NCI-H2107 treated with DMSO at 0.1 percent for 48 hours (cell line): ENCODE data around the gene NRCAM.
"Not testable (repeated sequence)": the region's sequence is repeated elsewhere in the genome, so short reads cannot be mapped to it uniquely, and the experiment has no call there.

ENCODE experiments used
- DNase-seq: peaks from one replicate; lab custom pipeline; 2025; ENCODE audit not compliant: unreplicated experiment; lab: John Stamatoyannopoulos, UW

The NRCAM gene

GRCh38 chr7:108455998-108456677, at the start of gene NRCAM:
TSS of gene NRCAM (minus strand) at chr7:108456436. CDS start at chr7:108240064, 216,372 bp downstream.
- DNase-seq, result peak; percentile 81

GRCh38 chr7:108504576-108504975, 48.3 kb upstream of the NRCAM start:
- not testable (repeated sequence) for DNase-seq

- no peak for DNase-seq
Measured at GRCh38 chr7:108503112-108504026, 47.1 kb upstream of the NRCAM start.

- no peak for DNase-seq
Measured at GRCh38 chr7:108499566-108499965, 43.3 kb upstream of the NRCAM start.

GRCh38 chr7:108498481-108498880, 42.2 kb upstream of the NRCAM start:
- no peak for DNase-seq

- peak; percentile 70 for DNase-seq
Measured at GRCh38 chr7:108497082-108497725, 41.0 kb upstream of the NRCAM start.

- DNase-seq, result no peak
Measured at GRCh38 chr7:108492742-108493141, 36.5 kb upstream of the NRCAM start.

GRCh38 chr7:108488768-108489538, 32.7 kb upstream of the NRCAM start:
- no peak for DNase-seq

- no peak for DNase-seq
Measured at GRCh38 chr7:108487646-108488045, 31.4 kb upstream of the NRCAM start.

GRCh38 chr7:108486291-108486966, 30.2 kb upstream of the NRCAM start:
- no peak for DNase-seq

- DNase-seq, result no peak
Measured at GRCh38 chr7:108484137-108484536, 27.9 kb upstream of the NRCAM start.

GRCh38 chr7:108480311-108480710, 24.1 kb upstream of the NRCAM start:
- DNase-seq, result no peak

- no peak for DNase-seq
Measured at GRCh38 chr7:108479751-108480150, 23.5 kb upstream of the NRCAM start.

GRCh38 chr7:108479118-108479517, 22.9 kb upstream of the NRCAM start:
- no peak for DNase-seq

- no peak for DNase-seq
Measured at GRCh38 chr7:108468246-108468645, 12.0 kb upstream of the NRCAM start.

GRCh38 chr7:108467391-108467790, 11.2 kb upstream of the NRCAM start:
- DNase-seq, result no peak

- DNase-seq, result not testable (repeated sequence)
Measured at GRCh38 chr7:108466322-108466721, 10.1 kb upstream of the NRCAM start.

GRCh38 chr7:108464743-108465142, 8.5 kb upstream of the NRCAM start:
- DNase-seq, result no peak

GRCh38 chr7:108463613-108464012, 7.4 kb upstream of the NRCAM start:
- DNase-seq, result no peak

- DNase-seq, result no peak
Measured at GRCh38 chr7:108461840-108462239, 5.6 kb upstream of the NRCAM start.
